ENCODE data around the gene TCOF1. TPM values are rescaled to one million over a fixed set of nuclear protein-coding genes. Genes with fewer than 3 reads are reported as not detected.

The TCOF1 gene
- total and polyA plus RNA-seq, 2 experiments from 2014 or later, result 86.8 to 165 TPM

GRCh38 chr5:150389531-150390266 lies 32.2 kb downstream of the TCOF1 start:
- Histone ChIP-seq H3K27ac (ENCODE audit: low read depth) (no peak overlapping the region), H3K4me3 (no peak overlapping the region), H2AFZ (no peak overlapping the region), H3K4me1 (ENCODE audit: insufficient read depth) (no peaks in the 10 kb centered on the region), H3K9me2 (ENCODE audit: insufficient read depth) (no peaks in the 10 kb centered on the region), H3K27me3 (ENCODE audit: insufficient read depth) (no peaks in the 10 kb centered on the region), H3K4me2 (no peak overlapping the region), H3K79me2 (replicated peaks; ENCODE audit: insufficient read depth) (no peaks in the 10 kb centered on the region), H4K20me1 (replicated peaks; ENCODE audit: insufficient read depth) (peaks cover 10% of the 10 kb centered on the region), H3F3A (replicated peaks; ENCODE audit: low read depth) (0 out of 2 replicates have a peak, but pooled peaks cover 3% of the 10 kb centered on the region), H3K36me3 (ENCODE audit: insufficient read depth) (peaks cover 55% of the 10 kb centered on the region)
- ATAC-seq, result peak; percentile 23; the same call in 2 of the 3 replicates
- peaks cover 8% of the 10 kb centered on the region for H3K27me3 Mint-ChIP-seq (ENCODE audit: insufficient read depth, low read depth, poor library complexity)
- no peak overlapping the region for H3K27ac Mint-ChIP-seq
- DNase-seq (ENCODE audit: low spot score), result no peak
- TF ChIP-seq POLR2AphosphoS5 (IDR thresholded peaks at IDR 0.05; ENCODE audit: low read depth) (no peak), NANOG (IDR thresholded peaks at IDR 0.05; ENCODE audit: borderline replicate concordance) (no peak), ZNF331 (CRISPR knock-in tag; IDR thresholded peaks at IDR 0.05; ENCODE audit: low read depth) (no peak), ZNF462 (CRISPR knock-in tag; IDR thresholded peaks at IDR 0.05) (no peak), JUNB (IDR thresholded peaks at IDR 0.05; ENCODE audit: unreplicated experiment) (no peak), STAT1 (IDR thresholded peaks at IDR 0.05; ENCODE audit: unreplicated experiment) (no peak), EZH2 (IDR thresholded peaks at IDR 0.05; ENCODE audit: low read depth, unreplicated experiment) (no peak), CREB1 (CRISPR knock-in tag; IDR thresholded peaks at IDR 0.05; ENCODE audit: low read depth) (no peak), ZNF114 (CRISPR knock-in tag; IDR thresholded peaks at IDR 0.05) (no peak), EZH2phosphoT487 (IDR thresholded peaks at IDR 0.05; ENCODE audit: unreplicated experiment) (no peak)
- TF ChIP-seq, protein P1, sequence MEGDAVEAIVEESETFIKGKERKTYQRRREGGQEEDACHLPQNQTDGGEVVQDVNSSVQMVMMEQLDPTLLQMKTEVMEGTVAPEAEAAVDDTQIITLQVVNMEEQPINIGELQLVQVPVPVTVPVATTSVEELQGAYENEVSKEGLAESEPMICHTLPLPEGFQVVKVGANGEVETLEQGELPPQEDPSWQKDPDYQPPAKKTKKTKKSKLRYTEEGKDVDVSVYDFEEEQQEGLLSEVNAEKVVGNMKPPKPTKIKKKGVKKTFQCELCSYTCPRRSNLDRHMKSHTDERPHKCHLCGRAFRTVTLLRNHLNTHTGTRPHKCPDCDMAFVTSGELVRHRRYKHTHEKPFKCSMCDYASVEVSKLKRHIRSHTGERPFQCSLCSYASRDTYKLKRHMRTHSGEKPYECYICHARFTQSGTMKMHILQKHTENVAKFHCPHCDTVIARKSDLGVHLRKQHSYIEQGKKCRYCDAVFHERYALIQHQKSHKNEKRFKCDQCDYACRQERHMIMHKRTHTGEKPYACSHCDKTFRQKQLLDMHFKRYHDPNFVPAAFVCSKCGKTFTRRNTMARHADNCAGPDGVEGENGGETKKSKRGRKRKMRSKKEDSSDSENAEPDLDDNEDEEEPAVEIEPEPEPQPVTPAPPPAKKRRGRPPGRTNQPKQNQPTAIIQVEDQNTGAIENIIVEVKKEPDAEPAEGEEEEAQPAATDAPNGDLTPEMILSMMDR (conservative IDR thresholded peaks at IDR 0.05; ENCODE audit: low read depth in 2 of 2), result no peak
- TF ChIP-seq, protein P2, sequence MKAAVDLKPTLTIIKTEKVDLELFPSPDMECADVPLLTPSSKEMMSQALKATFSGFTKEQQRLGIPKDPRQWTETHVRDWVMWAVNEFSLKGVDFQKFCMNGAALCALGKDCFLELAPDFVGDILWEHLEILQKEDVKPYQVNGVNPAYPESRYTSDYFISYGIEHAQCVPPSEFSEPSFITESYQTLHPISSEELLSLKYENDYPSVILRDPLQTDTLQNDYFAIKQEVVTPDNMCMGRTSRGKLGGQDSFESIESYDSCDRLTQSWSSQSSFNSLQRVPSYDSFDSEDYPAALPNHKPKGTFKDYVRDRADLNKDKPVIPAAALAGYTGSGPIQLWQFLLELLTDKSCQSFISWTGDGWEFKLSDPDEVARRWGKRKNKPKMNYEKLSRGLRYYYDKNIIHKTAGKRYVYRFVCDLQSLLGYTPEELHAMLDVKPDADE (IDR thresholded peaks at IDR 0.05), result no peak
- H3K4me3 Mint-ChIP-seq, result no peak overlapping the region
- peaks cover 91% of the 10 kb centered on the region for H3K36me3 Mint-ChIP-seq (ENCODE audit: low read depth)
- H3K4me1 Mint-ChIP-seq, result no peaks in the 10 kb centered on the region
- no peaks in the 10 kb centered on the region for H3K9me3 Mint-ChIP-seq

Data from GM23338 (cell line).